DOHH2 (cell line): ENCODE data around the gene DPT.

Experiments used
- H3F3A ChIP-seq: fragments of 200-600 bp; sonication (generic), shearing (Covaris generic); 2 replicates; pipeline ENCODE4 v1.6.0; 2016; ENCODE audit warnings: antibody characterized with exemption, mild to moderate bottlenecking; ENCODE audit not compliant: control insufficient read depth, insufficient read depth
- H3K27ac ChIP-seq: fragments of 200-600 bp; sonication (generic); 2 replicates; pipeline ENCODE4 v1.5.1; 2014; ENCODE audit warnings: low read depth, mild to moderate bottlenecking, low read length, moderate library complexity
- H3K27me3 ChIP-seq: fragments of 200-600 bp; sonication (generic); 2 replicates; pipeline ENCODE4 v1.6.1; 2014; ENCODE audit warnings: mild to moderate bottlenecking, low read length, mixed read lengths; ENCODE audit not compliant: control insufficient read depth
- H3K36me3 ChIP-seq: fragments of 200-600 bp; sonication (generic); 2 replicates; pipeline ENCODE4 v1.6.1; 2014; ENCODE audit warnings: mild to moderate bottlenecking, low read length, moderate library complexity, mixed read lengths; ENCODE audit not compliant: control insufficient read depth
- H3K4me1 ChIP-seq: fragments of 200-600 bp; sonication (generic); 2 replicates; pipeline ENCODE4 v1.6.1; 2014; ENCODE audit warnings: mild to moderate bottlenecking, low read length, mixed read lengths; ENCODE audit not compliant: control insufficient read depth
- H3K4me2 ChIP-seq: fragments of 200-600 bp; sonication (generic); 2 replicates; pipeline ENCODE4 v1.6.0; 2014; ENCODE audit warnings: mild to moderate bottlenecking, low read length, moderate library complexity
- H3K4me3 ChIP-seq: fragments of 200-600 bp; sonication (generic); 2 replicates; pipeline ENCODE4 v1.5.1; 2014; ENCODE audit warnings: mild to moderate bottlenecking, low read length, mixed read lengths
- H3K79me2 ChIP-seq: fragments of 200-600 bp; sonication (generic); 2 replicates; pipeline ENCODE4 v1.6.1; 2014; ENCODE audit warnings: mild to moderate bottlenecking, low read length, mixed read lengths; ENCODE audit not compliant: control insufficient read depth
- H3K9me2 ChIP-seq: fragments of 200-600 bp; sonication (generic); replicated peaks from 2 replicates; pipeline ENCODE4 v1.6.1; 2014; ENCODE audit warnings: mild to moderate bottlenecking, low read length, mixed read lengths; ENCODE audit not compliant: control insufficient read depth
- H3K9me3 ChIP-seq: fragments of 200-600 bp; sonication (generic); 2 replicates; pipeline ENCODE4 v1.6.1; 2014; ENCODE audit warnings: antibody characterized with exemption, low read length, mixed read lengths; ENCODE audit not compliant: control insufficient read depth, insufficient read depth
- H4K20me1 ChIP-seq: fragments of 200-600 bp; sonication (generic); 2 replicates; pipeline ENCODE4 v1.6.0; 2014; ENCODE audit warnings: low read depth, mild to moderate bottlenecking, antibody characterized with exemption, low read length, moderate library complexity; ENCODE audit not compliant: control insufficient read depth, insufficient read depth
- EZH2phosphoT487 ChIP-seq: fragments of 200-600 bp; sonication (generic); IDR thresholded peaks from 2 replicates; pipeline ENCODE4 v1.6.1; 2017; ENCODE audit warnings: borderline replicate concordance, mild to moderate bottlenecking, antibody characterized with exemption, low read length, moderate library complexity, mixed read lengths
- TF ChIP-seq, protein P1 (sequence below): fragments of 200-600 bp; sonication (generic); IDR thresholded peaks from one replicate; pipeline ENCODE4 v1.5.1; 2014; ENCODE audit warnings: antibody characterized with exemption, mild to moderate bottlenecking, low read depth, low read length; ENCODE audit not compliant: poor library complexity, severe bottlenecking

Gene DPT

DNA sequence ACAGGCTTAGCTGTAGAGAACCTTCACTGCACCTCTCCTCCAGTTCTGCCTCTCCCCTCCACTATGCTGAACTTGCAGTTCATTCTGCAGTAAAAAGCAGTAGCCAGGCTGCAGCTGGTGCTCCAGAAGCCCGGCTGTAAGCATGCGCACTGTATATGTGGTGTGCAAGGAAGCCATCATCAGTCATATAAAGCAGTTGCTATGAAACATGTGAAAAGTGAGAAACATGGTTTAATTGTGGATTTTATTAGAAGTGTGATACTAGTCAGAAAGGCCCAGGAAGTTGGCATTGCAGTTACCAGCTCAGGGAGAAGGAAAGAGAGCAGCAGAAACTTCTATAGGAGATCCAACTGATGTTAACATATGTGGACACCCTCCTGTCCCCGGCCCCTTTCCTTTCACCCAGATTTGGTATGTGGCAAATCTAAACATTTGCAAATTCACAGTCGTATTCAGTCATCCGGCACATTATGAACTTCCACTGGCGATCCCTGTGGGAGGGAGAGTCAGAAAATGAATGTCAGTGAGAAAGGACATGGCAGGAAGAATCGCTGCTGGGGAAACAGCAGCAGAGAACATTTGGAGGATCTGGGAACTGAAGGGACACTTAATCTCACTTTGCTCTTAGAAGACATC lies 32.8 kb downstream of the DPT start:
- Histone ChIP-seq H3K36me3 (no peaks in the 10 kb centered on the region), H3K4me1 (no peaks in the 10 kb centered on the region), H3K9me2 (no peaks in the 10 kb centered on the region), H3K79me2 (no peaks in the 10 kb centered on the region), H3F3A (no peaks in the 10 kb centered on the region), H3K4me3 (no peak overlapping the region), H3K27me3 (no peaks in the 10 kb centered on the region), H3K4me2 (no peak overlapping the region), H3K9me3 (no peaks in the 10 kb centered on the region), H4K20me1 (no peaks in the 10 kb centered on the region), H3K27ac (no peak overlapping the region)
- TF ChIP-seq, protein P1, sequence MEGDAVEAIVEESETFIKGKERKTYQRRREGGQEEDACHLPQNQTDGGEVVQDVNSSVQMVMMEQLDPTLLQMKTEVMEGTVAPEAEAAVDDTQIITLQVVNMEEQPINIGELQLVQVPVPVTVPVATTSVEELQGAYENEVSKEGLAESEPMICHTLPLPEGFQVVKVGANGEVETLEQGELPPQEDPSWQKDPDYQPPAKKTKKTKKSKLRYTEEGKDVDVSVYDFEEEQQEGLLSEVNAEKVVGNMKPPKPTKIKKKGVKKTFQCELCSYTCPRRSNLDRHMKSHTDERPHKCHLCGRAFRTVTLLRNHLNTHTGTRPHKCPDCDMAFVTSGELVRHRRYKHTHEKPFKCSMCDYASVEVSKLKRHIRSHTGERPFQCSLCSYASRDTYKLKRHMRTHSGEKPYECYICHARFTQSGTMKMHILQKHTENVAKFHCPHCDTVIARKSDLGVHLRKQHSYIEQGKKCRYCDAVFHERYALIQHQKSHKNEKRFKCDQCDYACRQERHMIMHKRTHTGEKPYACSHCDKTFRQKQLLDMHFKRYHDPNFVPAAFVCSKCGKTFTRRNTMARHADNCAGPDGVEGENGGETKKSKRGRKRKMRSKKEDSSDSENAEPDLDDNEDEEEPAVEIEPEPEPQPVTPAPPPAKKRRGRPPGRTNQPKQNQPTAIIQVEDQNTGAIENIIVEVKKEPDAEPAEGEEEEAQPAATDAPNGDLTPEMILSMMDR: no peak
- TF ChIP-seq EZH2phosphoT487: no peak

DNA sequence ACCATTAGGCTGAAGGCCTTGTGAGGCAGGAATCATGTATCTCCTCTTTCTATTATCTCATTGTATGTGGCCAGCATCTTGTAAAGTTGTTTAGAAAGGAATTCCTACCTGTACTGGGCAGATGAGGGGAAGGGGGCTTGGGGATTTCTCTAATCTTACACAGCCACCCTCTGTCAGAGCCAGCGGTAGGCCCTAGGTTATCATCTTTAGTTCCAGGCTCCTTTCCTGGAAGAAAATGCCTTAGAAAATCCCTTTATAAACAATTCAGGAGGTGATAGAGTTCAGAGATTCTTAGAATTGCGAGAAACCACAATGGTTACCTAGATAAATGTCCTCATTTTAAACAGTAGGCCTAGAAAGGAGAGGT lies 35.2 kb downstream of the DPT start:
- Histone ChIP-seq H3K79me2 (no peaks in the 10 kb centered on the region), H4K20me1 (no peaks in the 10 kb centered on the region), H3K9me3 (no peaks in the 10 kb centered on the region), H3K36me3 (no peaks in the 10 kb centered on the region), H3K9me2 (no peaks in the 10 kb centered on the region), H3K27me3 (no peaks in the 10 kb centered on the region), H3K4me1 (no peaks in the 10 kb centered on the region), H3K4me3 (no peak overlapping the region), H3K4me2 (no peak overlapping the region), H3K27ac (no peak overlapping the region), H3F3A (no peaks in the 10 kb centered on the region)
- TF ChIP-seq EZH2phosphoT487: no peak
- TF ChIP-seq, protein P1: no peak

DNA sequence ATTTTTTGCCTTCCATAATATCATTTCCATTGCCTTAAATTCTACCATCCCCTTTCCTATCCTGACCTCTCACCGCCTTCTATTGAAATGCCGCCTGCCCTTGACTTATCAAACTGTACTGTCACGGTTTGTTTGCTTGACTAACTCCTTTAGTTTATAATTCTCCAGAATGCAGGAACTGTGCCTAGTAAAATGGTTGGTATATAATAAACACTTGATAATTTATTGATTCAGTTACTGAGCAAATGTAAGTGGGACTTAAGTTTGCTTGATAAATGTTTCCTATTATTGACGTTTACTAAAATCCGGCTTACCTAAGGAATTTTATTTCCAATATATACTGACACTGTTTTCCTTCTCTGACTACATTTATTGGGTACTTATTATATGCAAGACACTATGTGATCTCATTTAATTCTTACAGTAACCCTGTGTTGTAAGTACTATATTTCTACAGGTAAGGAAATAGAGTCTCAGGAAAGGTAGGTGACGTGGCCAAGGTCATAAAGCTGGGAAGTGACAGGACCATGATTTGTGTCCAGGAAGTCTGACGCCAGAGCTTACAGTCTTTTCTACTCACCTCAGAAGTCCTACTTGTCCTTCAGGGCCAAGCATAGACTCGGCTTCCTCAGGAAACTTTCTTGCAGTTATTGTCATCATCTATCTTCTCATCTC lies 35.7 kb downstream of the DPT start:
- H3F3A ChIP-seq: no peaks in the 10 kb centered on the region
- no peaks in the 10 kb centered on the region for H3K27me3 ChIP-seq
- no peaks in the 10 kb centered on the region for H3K4me1 ChIP-seq
- H3K9me3 ChIP-seq: no peaks in the 10 kb centered on the region
- no peaks in the 10 kb centered on the region for H4K20me1 ChIP-seq
- no peak overlapping the region for H3K4me2 ChIP-seq
- H3K79me2 ChIP-seq: no peaks in the 10 kb centered on the region
- no peak for TF ChIP-seq EZH2phosphoT487
- TF ChIP-seq, protein P1: no peak
- H3K4me3 ChIP-seq: no peak overlapping the region
- H3K27ac ChIP-seq: no peak overlapping the region
- no peaks in the 10 kb centered on the region for H3K9me2 ChIP-seq
- no peaks in the 10 kb centered on the region for H3K36me3 ChIP-seq
